ENCODE data around the gene TDRD12. TPM values are rescaled to one million over a fixed set of nuclear protein-coding genes. Genes with fewer than 3 reads are reported as not detected.
"Not testable (repeated sequence)": the region's sequence is repeated elsewhere in the genome, so short reads cannot be mapped to it uniquely, and the experiment has no call there.

Gene TDRD12
- total and polyA plus RNA-seq, 7 donors: 0.06 to 1.5 (median 0.28) TPM; not detected in 4

- H3K4me3 ChIP-seq; DNase-seq; H3K27me3 ChIP-seq; intact Hi-C loops (cut with DNase I); H3K27ac ChIP-seq; H3K9me3 ChIP-seq; H3K36me3 ChIP-seq; H3K4me1 ChIP-seq: not testable (repeated sequence)
- 96% methylated on average over 5 of the region's 5 CpGs for WGBS, 2 donors
Observed at GRCh38 chr19:32787895-32788294, 68.3 kb downstream of the TDRD12 start.

GRCh38 chr19:32789429-32789828 lies 69.9 kb downstream of the TDRD12 start:
- intact Hi-C loops (cut with DNase I): no loop called here
- Histone ChIP-seq H3K9me3 (no peaks in the 10 kb centered on the region), H3K27ac (no peak overlapping the region), H3K4me1 (no peaks in the 10 kb centered on the region), H3K4me3 (no peak overlapping the region), H3K27me3 (no peaks in the 10 kb centered on the region), H3K36me3 (no peaks in the 10 kb centered on the region)
- 94 to 97% methylated on average over 10 of the region's 10 CpGs for WGBS, 2 donors
- no peak for DNase-seq
- no peak for TF ChIP-seq EP300 (IDR thresholded peaks at IDR 0.05)
- TF ChIP-seq, protein P1, sequence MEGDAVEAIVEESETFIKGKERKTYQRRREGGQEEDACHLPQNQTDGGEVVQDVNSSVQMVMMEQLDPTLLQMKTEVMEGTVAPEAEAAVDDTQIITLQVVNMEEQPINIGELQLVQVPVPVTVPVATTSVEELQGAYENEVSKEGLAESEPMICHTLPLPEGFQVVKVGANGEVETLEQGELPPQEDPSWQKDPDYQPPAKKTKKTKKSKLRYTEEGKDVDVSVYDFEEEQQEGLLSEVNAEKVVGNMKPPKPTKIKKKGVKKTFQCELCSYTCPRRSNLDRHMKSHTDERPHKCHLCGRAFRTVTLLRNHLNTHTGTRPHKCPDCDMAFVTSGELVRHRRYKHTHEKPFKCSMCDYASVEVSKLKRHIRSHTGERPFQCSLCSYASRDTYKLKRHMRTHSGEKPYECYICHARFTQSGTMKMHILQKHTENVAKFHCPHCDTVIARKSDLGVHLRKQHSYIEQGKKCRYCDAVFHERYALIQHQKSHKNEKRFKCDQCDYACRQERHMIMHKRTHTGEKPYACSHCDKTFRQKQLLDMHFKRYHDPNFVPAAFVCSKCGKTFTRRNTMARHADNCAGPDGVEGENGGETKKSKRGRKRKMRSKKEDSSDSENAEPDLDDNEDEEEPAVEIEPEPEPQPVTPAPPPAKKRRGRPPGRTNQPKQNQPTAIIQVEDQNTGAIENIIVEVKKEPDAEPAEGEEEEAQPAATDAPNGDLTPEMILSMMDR (IDR thresholded peaks at IDR 0.05): no peak
- no peak for TF ChIP-seq POLR2A (IDR thresholded peaks at IDR 0.05)
- TF ChIP-seq POLR2AphosphoS5 (IDR thresholded peaks at IDR 0.05): no peak

DNA sequence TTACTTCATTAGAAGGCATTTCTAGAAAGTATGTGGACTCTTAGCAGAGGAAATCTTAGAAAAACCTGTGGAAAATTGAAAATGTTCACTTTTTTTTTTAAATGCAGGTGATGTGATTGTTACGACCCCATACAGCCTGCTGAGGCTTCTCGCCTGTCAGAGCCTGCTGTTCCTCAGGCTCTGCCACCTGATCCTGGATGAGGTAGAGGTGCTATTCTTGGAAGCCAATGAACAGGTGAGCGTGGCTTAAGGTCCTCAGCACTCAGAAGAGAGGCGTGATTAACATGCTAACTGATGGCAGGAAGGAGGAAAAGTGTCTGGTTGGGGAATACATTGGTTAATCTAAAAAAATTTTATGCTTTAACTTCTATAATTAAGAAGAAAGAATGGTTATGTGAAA lies 78.6 kb downstream of the TDRD12 start:
- Histone ChIP-seq H3K4me3 (no peak overlapping the region), H3K4me1 (no peaks in the 10 kb centered on the region), H3K27ac (no peak overlapping the region), H3K9me3 (no peaks in the 10 kb centered on the region), H3K36me3 (no peaks in the 10 kb centered on the region), H3K27me3 (no peaks in the 10 kb centered on the region)
- intact Hi-C loops (cut with DNase I): no loop called here
- no peak for TF ChIP-seq POLR2A (IDR thresholded peaks at IDR 0.05)
- TF ChIP-seq, protein P1 (IDR thresholded peaks at IDR 0.05): no peak
- no peak for TF ChIP-seq EP300 (IDR thresholded peaks at IDR 0.05)
- TF ChIP-seq POLR2AphosphoS5 (IDR thresholded peaks at IDR 0.05): no peak
- no peak for DNase-seq
- 87% methylated on average over 4 of the region's 4 CpGs for WGBS, 2 donors

DNA sequence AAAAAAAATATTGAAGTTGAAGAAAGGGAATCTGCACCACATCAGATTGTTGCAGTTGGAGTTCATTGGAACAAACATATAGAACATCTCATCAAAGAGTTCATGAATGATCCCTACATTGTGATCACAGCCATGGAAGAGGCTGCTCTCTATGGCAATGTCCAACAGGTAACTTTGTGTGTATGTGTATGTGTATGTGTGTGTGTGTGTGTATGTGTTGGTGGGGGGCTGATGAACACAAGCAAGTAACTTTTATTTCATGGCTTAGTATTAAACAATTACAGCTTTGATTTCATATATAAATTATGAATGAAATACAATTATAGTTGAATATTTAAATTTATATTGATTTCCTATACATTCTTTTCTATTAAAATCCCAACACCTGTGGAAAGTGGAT lies 80.6 kb downstream of the TDRD12 start:
- intact Hi-C loops (cut with DNase I): no loop called here
- H3K4me1 ChIP-seq: no peaks in the 10 kb centered on the region
- no peak overlapping the region for H3K27ac ChIP-seq
- H3K27me3 ChIP-seq: no peaks in the 10 kb centered on the region
- no peak for DNase-seq
- H3K9me3 ChIP-seq: no peaks in the 10 kb centered on the region
- H3K4me3 ChIP-seq: no peak overlapping the region
- no peak for TF ChIP-seq EP300 (IDR thresholded peaks at IDR 0.05)
- no peak for TF ChIP-seq POLR2A (IDR thresholded peaks at IDR 0.05)
- TF ChIP-seq, protein P1 (IDR thresholded peaks at IDR 0.05): no peak
- no peak for TF ChIP-seq POLR2AphosphoS5 (IDR thresholded peaks at IDR 0.05)
- no peaks in the 10 kb centered on the region for H3K36me3 ChIP-seq

- WGBS, 2 donors: 12 to 40% methylated on average over 4 of the region's 4 CpGs
Observed at GRCh38 chr19:32800754-32801153, 81.2 kb downstream of the TDRD12 start.

More at GRCh38 chr19:32800754-32801153, 81.2 kb downstream of the TDRD12 start:
- Histone ChIP-seq H3K36me3 (no peaks in the 10 kb centered on the region), H3K9me3 (no peaks in the 10 kb centered on the region), H3K4me1 (no peaks in the 10 kb centered on the region), H3K27ac (no peak overlapping the region), H3K4me3 (no peak overlapping the region), H3K27me3 (no peaks in the 10 kb centered on the region)
- no peak for DNase-seq
- intact Hi-C loops (cut with DNase I): no loop called here
- no peak for TF ChIP-seq POLR2A (IDR thresholded peaks at IDR 0.05)
- TF ChIP-seq, protein P1 (IDR thresholded peaks at IDR 0.05): no peak
- TF ChIP-seq EP300 (IDR thresholded peaks at IDR 0.05): no peak
- TF ChIP-seq POLR2AphosphoS5 (IDR thresholded peaks at IDR 0.05): no peak

Data from sigmoid colon (tissue), 7 donors.